Stimulated activated CD8-positive, alpha-beta memory T cell treated with anti-CD3 and anti-CD28 coated beads, Interleukin-4, amount 100 ng/mL, for 48 hours (primary cell): ENCODE results near the gene CA7.
A peak's percentile ranks its signal among the peaks of the same experiment; 100 is the strongest.
"Not testable (repeated sequence)": the region's sequence is repeated elsewhere in the genome, so short reads cannot be mapped to it uniquely, and the experiment has no call there.

ENCODE experiments used
- DNase-seq: peaks from one replicate; pipeline ENCODE4 v3.0.0-alpha.2; 2020

Gene CA7

GRCh38 chr16:66874079-66874775 lies 30.0 kb downstream of the CA7 start:
- DNase-seq: peak; percentile 41

DNA sequence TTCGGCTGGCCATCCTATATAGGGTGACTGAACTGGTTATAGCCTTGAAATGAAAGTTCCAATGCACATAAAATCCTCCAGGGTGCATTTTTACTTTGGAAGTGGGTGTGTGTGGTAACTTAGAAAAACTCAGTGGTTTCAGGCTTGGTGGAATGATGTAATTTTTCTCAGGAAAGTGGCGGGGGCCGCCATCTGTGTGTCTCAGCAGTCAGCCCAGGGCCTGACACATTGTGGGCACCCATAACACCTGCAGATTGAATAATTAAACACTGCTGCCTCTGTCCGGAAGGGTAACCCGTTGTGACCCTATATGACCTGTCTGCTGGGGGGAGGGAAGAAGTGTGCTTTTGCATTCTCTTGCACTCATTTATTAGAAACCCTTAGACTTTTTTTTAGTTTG lies 33.9 kb downstream of the CA7 start:
- DNase-seq: peak; percentile 82

DNA sequence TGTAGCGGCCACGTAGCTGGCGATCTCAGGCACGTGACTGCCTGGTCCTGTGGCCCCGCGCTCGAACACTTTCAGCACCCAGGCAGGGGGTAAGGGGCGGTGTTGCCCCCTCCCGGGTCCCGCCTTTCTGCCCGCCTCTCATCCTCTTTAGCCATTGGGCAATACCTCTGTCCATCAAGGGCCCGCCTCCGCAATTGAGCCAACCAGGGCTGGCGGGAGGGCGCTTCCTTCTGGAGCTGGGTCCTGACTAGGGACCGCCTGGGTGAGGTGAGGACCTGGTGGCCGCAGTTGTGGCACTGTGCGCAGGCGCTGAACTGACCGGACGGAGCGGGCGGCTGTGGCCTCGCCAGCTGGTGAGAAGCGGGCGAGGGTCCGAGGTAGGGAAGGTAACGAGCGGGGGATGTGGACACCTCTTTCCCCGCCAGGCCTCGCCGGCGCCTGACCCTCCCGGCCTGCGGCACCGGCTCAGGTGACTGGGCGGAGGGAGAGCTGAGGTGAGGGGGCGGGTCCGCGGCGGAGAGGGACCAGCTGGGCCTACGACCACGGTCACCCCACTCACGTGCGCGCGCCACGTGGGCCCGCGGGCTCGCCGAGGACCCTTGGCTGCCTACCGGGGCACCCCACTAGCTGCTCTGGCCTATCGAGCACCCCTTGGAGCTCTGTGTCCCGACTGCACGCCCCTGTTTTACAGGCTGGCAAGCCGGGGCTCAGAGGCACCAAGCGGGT lies 36.2 kb downstream of the CA7 start, which contains the start of gene PDP2:
PDP2 (plus strand) TSS at position 228 of the 726 bp plus-strand sequence. CDS start 3,770 bp downstream, outside the sequence.
- peak; percentile 96 for DNase-seq

- peak; percentile 42 for DNase-seq
These were observed 36.8 kb downstream of the CA7 start for GRCh38 chr16:66881014-66881417.

DNA sequence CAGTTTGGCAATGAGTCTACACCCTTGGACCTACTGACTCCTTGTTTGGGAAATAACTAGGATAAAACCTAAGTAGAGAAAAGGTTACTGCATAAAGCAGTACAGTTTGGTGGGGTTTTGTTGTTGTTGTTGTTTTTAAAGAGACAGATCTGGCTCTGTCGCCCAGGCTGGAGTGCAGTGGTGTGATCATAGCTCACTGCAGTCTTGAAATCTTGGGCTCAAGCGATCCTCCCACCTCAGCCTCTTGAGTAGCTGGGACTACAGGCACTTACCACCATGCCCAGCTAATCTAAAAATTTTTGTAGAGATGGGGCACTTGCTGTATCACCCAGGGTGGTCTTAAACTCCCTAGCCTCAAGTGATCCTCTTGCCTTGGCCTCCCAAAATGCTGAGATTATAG lies 37.3 kb downstream of the CA7 start:
- DNase-seq: no peak

DNA sequence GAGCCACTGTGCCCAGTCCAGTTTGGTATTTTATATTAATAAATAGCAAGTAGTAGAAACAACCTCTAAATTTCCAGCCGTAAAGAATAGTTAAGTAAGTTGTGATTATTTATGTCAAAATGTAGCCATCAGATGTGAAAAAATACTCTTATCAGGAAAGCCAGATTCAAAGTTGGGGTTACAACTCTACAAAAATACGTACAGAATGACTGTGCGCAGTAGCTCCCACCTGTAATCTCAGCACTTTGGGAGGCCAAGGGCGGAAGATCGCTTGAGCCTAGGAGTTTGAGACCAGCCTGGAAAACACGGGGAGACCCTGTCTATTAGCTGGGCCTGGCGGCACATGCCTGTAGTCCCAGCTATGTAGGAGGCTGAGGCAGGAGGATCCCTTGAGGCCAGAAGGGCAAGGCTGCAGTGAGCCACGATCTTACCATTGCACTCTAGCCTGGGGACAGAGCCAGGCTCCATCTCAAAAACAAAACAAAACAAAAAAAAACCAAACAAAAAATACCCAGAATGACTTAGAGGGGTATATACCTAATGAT lies 37.8 kb downstream of the CA7 start:
- no peak for DNase-seq

GRCh38 chr16:66882702-66883101 lies 38.5 kb downstream of the CA7 start:
- no peak for DNase-seq

GRCh38 chr16:66885491-66885890 lies 41.3 kb downstream of the CA7 start:
- no peak for DNase-seq

DNA sequence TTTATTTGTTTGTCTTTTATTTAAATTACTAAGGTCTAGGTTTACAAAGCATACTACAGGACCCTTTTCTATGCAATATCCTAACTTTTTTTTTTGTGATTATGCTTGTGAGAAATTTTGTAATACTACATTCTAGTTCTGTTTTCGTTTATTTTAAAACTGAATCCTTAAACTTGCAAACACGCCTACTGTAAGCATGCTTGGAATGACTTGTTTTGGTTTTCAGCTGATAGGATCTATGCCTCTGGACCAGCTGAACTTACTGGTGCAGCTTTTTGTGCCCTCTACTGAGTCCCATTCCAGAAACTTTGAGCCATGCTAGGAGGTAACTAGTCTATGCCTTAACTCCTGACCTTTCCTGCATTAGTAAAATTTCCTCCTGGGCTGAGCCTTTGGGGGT lies 42.1 kb downstream of the CA7 start:
- DNase-seq: no peak

GRCh38 chr16:66886914-66887313 lies 42.7 kb downstream of the CA7 start:
- DNase-seq: no peak

DNA sequence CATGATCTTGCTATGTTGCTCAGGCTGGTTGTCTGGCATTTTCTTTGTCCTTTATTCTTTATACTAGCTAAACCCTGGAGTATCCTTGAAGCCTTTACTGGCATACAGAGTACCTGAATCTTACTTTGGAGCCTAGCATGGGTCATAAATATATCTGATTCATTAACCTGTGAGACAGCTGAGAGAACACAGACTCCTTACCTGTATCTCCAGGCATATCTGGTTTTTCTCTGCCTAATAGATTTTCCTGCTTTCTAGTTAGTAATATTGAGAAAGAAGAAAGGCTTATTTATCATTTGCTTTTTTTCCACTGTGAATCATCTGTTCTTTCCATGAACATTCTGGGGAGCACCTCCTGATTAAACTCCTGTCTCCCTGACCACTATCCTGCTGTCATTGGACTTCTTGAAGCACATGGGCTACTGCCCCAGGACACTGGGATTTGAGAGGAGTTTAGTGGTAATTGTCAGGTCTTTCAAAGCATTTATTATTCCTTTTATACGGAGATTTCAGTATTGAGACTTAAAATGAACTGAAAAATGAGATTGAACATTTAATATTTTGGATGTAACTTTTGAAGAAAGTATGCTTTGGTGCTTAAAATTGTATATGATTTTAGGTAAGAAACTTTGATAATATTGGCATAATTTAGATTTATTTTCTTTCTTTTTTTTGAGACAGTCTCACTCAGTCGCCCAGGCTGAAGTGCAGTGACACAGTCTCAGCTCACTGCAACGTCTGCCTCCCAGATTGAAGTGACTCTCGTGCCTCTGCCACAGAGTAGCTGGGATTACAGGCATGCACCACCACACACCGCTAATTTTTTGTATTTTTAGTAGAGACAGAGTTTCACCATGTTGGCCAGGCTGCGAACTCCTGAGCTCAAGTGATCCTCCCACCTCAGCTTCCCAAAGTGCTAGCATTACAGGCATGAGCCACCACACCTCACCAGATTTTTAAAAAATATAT lies 44.7 kb downstream of the CA7 start:
- no peak for DNase-seq

DNA sequence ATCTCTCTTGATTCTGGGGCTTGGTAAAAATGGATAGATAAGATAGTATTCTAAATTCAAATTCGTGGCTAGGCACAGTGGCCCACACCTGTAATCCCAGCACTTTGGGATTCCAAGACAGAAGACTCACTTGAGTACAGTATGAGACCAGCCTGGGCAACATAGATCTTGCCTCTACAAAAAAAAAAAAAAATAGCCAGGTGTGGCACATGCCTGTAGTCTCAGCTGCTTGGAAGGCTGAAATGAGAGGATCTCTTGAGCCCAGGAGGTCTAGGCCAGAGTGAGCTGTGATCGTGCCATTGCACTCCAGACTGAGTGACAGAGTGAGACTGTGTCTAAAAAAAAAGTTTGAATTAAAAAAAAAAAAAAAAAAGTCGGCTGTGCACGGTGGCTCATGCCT lies 45.4 kb downstream of the CA7 start:
- no peak for DNase-seq

DNA sequence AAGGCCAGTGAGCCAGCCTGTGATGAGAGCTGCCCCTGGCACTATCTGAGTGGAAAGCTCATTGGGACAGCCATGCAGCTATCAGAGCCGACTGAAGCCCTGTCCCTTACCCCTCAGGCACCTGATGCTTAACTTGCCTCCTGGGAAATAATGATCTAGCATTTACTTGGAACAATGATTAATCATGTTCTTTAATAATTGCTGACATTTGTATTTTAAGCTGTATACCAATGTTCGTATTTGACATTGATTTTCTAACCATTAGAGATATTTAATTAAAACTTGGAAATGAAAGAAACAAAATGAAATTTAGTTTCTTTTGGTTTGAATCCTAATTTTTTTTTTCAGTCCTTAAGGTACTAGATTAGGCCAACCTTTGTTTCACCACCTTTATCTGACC lies 46.6 kb downstream of the CA7 start:
- no peak for DNase-seq

DNA sequence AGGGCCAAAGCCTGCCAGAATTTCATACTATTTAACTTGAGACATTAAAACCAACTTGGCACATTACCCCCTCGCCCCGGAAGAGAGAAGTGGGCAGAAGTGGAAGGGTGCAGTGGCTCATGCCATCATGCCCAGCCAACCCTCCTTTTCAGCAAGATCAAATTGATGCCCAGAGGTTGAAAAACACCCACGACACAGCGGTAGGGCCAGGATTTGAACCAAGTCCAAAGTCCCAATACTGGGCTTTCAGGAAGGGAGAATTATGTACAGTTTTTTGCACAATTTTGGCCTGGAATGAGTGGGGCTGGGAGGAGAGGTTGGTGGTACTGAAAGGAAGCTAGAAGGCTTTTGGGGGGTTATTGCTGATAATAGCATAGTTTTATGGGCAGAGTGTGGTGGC lies 47.1 kb downstream of the CA7 start:
- DNase-seq: no peak

DNA sequence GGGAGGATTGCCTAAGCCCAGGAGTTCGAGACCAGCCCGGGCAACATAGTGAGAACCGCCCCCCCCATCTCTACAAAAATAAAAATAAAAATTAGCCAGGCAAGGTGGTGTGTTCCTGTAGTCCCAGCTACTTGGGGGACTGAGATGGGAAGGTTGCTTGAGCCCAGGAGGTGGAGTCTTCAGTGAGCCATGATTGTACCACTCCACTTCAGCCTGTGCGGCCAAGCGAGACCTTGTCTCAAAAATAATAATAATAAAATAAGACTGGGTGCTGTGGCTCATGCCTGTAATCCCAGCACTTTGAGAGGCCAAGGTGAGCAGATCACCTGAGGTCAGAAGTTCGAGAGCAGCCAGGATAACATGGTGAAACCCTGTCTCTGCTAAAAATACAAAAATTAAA lies 47.6 kb downstream of the CA7 start:
- DNase-seq: no peak

GRCh38 chr16:66894055-66894454 lies 49.8 kb downstream of the CA7 start:
- no peak for DNase-seq

DNA sequence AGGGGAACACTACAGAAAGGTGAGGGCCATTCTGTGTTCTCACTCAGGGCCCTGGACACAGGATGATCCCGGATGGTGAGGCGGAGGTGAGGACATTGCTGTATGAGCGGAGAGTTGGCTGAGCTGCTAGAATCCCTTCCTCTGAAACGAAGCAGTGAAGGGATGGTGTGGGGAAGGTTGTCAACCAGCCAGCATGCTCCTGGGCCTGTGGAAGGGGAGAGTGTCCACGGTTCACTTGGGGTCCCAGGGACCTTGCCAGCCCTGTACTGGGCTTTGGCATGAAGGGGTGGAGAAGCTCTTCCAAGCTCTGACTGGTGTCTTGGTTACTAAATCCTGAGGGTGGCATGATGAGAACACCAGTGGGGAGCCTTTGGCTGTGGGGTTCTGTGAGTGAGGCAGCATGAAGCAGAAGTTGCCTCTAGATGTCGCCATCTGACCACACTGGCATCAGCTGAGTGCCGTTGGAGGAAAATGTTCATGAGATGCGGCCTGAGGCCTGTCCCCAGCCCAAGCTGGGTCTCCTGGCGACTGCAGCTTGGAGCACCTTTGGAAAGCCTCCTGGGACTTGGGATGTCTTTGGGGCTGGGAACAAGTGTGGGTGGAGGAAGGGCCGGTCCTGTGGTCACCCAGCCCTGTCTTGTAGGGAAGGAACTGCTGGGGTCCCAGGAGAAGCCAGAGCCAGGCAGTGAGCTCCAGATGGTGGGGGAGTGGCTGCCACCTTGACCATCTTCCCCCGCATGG lies 50.9 kb downstream of the CA7 start:
- DNase-seq: peak; percentile 70

- no peak for DNase-seq
These were observed 51.4 kb downstream of the CA7 start for GRCh38 chr16:66895689-66895979.

DNA sequence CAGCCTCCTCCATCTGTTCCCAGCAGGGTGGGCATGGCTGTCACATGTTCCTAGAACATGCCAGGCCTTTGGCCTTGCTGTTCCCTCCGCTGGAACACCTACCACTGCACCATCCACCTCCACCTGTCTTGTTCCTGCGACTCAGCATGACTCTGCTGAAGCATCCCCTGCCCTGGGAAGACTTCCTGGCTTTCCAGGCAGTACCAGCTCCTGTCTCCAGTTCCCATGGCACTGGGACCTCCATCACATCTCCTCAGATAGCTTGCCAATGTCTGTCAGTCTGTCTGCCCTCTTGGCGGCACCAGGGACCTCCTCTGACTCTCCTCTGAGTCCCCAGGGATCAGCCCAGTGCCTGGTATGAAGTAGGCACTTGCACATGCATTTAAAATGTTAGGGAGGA lies 51.8 kb downstream of the CA7 start:
- no peak for DNase-seq

GRCh38 chr16:66896682-66897081 lies 52.5 kb downstream of the CA7 start:
- not testable (repeated sequence) for DNase-seq

DNA sequence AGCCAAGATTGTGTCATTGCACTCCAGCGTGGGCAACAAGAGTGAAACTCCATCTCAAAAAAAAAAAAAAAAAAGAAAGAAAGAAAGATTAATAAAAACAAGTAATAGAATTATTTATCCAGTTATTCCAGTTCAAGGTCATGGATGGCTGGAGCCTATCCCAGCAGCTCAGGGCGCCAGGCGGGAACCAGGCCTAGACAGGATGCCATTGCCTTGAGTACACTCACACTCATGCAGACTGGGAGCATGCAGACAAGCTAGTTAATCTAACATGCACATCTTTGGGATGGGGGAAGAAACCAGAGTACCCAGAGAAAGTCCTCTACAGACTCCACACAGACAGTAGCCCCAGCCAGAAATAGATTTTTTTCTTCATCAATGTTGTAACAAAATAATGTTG lies 54.0 kb downstream of the CA7 start:
- no peak for DNase-seq

- no peak for DNase-seq
These were observed 54.7 kb downstream of the CA7 start for GRCh38 chr16:66898933-66899309.
